Nephron progenitor cell (in vitro differentiated cells): ENCODE results near the gene MVB12B.

Experiments
- DNase-seq: peaks from one replicate; pipeline ENCODE4 v3.0.0; 2021
- H3K27ac Mint-ChIP-seq: 2 replicates; pipeline ENCODE4 v1.8.0; 2021; ENCODE audit warnings: mild to moderate bottlenecking, moderate library complexity, mixed read lengths
- H3K27me3 Mint-ChIP-seq: 2 replicates; pipeline ENCODE4 v1.8.0; 2021; ENCODE audit warnings: mild to moderate bottlenecking, low read depth, mixed read lengths; ENCODE audit not compliant: poor library complexity
- H3K36me3 Mint-ChIP-seq: 2 replicates; pipeline ENCODE4 v1.8.0; 2021; ENCODE audit warnings: low read depth, mixed read lengths
- H3K4me1 Mint-ChIP-seq: 2 replicates; pipeline ENCODE4 v1.8.0; 2021; ENCODE audit warnings: mixed read lengths
- H3K4me3 Mint-ChIP-seq: 2 replicates; pipeline ENCODE4 v1.8.0; 2021; ENCODE audit warnings: mild to moderate bottlenecking, moderate library complexity, mixed read lengths
- H3K9me3 Mint-ChIP-seq: 2 replicates; pipeline ENCODE4 v1.8.0; 2021; ENCODE audit warnings: mild to moderate bottlenecking, moderate library complexity, mixed read lengths
- CTCF ChIP-seq: fragments of 200-600 bp; sonication (generic); IDR thresholded peaks from 2 replicates; pipeline ENCODE4 v1.5.0; 2021; ENCODE audit warnings: antibody characterized with exemption

The MVB12B gene

GRCh38 chr9:126428534-126429175 lies 102.0 kb downstream of the MVB12B start:
- Mint-ChIP-seq H3K9me3 (no peaks in the 10 kb centered on the region), H3K4me1 (peaks cover 13% of the 10 kb centered on the region), H3K27ac (no peak overlapping the region), H3K27me3 (peaks cover 3% of the 10 kb centered on the region), H3K4me3 (no peak overlapping the region), H3K36me3 (peaks cover 24% of the 10 kb centered on the region)
- DNase-seq: no peak
- no peak for TF ChIP-seq CTCF

DNA sequence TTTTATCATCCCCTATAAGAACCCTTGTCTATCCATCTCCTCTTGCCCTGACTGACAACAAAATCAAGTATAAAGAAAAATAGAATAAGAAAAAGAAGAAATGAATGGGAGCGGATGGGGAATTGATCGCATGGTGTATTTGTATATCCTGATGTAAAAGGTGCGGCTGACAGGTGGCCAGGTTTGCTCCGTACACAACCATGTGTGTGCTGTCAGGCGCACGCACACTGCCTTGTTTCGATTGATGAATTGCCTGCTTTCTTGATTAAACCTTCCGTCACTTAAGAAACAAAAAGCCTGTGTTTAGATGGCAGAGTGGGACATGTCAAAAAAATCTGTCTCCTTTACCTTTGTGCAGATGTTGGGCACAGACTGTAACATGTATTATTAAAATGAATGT lies 102.6 kb downstream of the MVB12B start:
- peaks cover 13% of the 10 kb centered on the region for H3K4me1 Mint-ChIP-seq
- H3K4me3 Mint-ChIP-seq: no peak overlapping the region
- peaks cover 3% of the 10 kb centered on the region for H3K27me3 Mint-ChIP-seq
- H3K9me3 Mint-ChIP-seq: no peaks in the 10 kb centered on the region
- no peak for DNase-seq
- peaks cover 21% of the 10 kb centered on the region for H3K36me3 Mint-ChIP-seq
- TF ChIP-seq CTCF: no peak
- no peak overlapping the region for H3K27ac Mint-ChIP-seq

GRCh38 chr9:126430124-126430523 lies 103.5 kb downstream of the MVB12B start:
- H3K4me1 Mint-ChIP-seq: peaks cover 13% of the 10 kb centered on the region
- DNase-seq: no peak
- TF ChIP-seq CTCF: no peak
- H3K9me3 Mint-ChIP-seq: no peaks in the 10 kb centered on the region
- peak overlapping the region; percentile 87 for H3K27ac Mint-ChIP-seq
- H3K4me3 Mint-ChIP-seq: no peak overlapping the region
- H3K27me3 Mint-ChIP-seq: peaks cover 3% of the 10 kb centered on the region
- H3K36me3 Mint-ChIP-seq: peaks cover 14% of the 10 kb centered on the region

DNA sequence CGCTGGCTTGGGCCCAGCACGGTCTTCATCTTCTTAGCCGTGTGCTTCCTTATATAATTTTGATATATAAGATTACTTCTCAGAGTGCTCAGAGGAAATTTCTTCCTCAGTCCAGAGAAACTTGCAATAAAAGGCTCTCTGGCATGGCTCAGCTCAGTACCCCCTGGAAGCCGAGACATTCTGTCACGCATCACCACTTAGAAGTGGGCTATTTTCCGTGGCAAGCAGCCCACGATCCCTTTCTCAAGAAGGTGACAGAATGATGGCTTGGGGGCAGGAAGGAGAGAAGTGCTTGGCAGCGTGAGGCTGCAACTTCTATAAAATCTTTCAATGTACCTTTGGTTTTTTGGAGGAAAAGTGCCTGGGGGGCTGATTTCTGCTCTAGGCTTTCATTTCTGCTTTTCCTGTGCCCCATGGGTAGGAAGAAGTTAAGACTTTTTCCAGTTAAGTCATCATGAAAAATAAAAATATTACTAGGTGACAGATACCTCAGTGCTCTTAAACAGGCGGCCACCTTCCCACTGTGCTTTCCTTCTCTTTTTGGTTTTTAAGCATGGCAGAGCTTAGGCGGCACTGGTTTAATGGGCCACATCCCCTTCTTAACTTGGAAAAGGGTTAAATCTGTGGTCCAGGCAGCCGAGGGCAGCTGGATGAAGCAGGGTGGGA lies 104.6 kb downstream of the MVB12B start:
- H3K36me3 Mint-ChIP-seq: peaks cover 9% of the 10 kb centered on the region
- no peak overlapping the region for H3K4me3 Mint-ChIP-seq
- H3K9me3 Mint-ChIP-seq: no peaks in the 10 kb centered on the region
- no peak overlapping the region for H3K27ac Mint-ChIP-seq
- no peak for DNase-seq
- TF ChIP-seq CTCF: no peak
- peaks cover 20% of the 10 kb centered on the region for H3K4me1 Mint-ChIP-seq
- H3K27me3 Mint-ChIP-seq: peaks cover 3% of the 10 kb centered on the region

- DNase-seq: no peak
- H3K27ac Mint-ChIP-seq: no peak overlapping the region
- H3K4me1 Mint-ChIP-seq: peaks cover 26% of the 10 kb centered on the region
- no peaks in the 10 kb centered on the region for H3K9me3 Mint-ChIP-seq
- no peak for TF ChIP-seq CTCF
- H3K27me3 Mint-ChIP-seq: peaks cover 3% of the 10 kb centered on the region
- peaks cover 9% of the 10 kb centered on the region for H3K36me3 Mint-ChIP-seq
- H3K4me3 Mint-ChIP-seq: no peak overlapping the region
Observed at GRCh38 chr9:126432659-126433058, 106.0 kb downstream of the MVB12B start.

DNA sequence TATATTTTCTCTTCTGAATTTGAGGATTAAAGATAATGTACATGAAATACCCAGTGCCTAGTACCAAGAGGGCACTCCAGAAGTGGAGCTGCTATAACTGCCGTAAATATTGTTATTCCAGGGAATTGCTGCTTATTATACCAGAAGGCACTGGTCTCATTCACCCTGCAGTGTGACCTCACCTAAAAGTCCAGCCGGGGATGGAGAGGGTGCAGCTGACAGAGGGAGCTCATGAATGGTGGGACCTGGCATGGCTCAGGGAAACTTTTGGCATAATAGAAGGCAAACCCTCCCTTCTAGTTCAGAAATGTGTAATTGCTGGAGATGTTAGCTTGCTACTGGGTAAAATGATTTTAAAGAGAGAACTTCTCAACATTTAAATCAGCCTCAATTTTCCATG lies 108.5 kb downstream of the MVB12B start:
- Mint-ChIP-seq H3K4me3 (no peak overlapping the region), H3K36me3 (peaks cover 7% of the 10 kb centered on the region), H3K27ac (peak overlapping the region; percentile 42), H3K27me3 (peaks cover 3% of the 10 kb centered on the region), H3K4me1 (peaks cover 31% of the 10 kb centered on the region), H3K9me3 (no peaks in the 10 kb centered on the region)
- no peak for TF ChIP-seq CTCF
- DNase-seq: no peak
